Fibroblast of the aortic adventitia (primary cell): ENCODE data around the gene PHB1. TPM values are rescaled to one million over a fixed set of nuclear protein-coding genes. Genes with fewer than 3 reads are reported as not detected.

ENCODE experiments used
- DNase-seq: peaks from one replicate; pipeline ENCODE4 v3.0.0-alpha.2; 2010; ENCODE audit warnings: low read depth
- H3K4me3 ChIP-seq: 2 replicates; pipeline ENCODE4 v1.5.1; 2011; ENCODE audit warnings: low read depth, mild to moderate bottlenecking, control low read depth, low read length, moderate library complexity
- CTCF ChIP-seq: IDR thresholded peaks from 2 replicates; pipeline ENCODE4 v1.5.1; 2011; ENCODE audit warnings: mild to moderate bottlenecking, low read length, control low read depth, inconsistent platforms; ENCODE audit not compliant: insufficient read depth
- total RNA-seq: library from RNA; depleted of rRNA; stranded (reverse); fragments of >200 nt; gene quantifications from 2 replicates; pipeline ENCODE4 v1.2.3, GENCODE V29; 2012; ENCODE audit warnings: low replicate concordance

Gene PHB1
- total RNA-seq, 1 donor, result 103 TPM

- no peak for TF ChIP-seq CTCF
- peak overlapping the region; percentile 100 for H3K4me3 ChIP-seq
- DNase-seq, result no peak
Observed at GRCh38 chr17:49414271-49414621, 436 bp downstream of the PHB1 start.

DNA sequence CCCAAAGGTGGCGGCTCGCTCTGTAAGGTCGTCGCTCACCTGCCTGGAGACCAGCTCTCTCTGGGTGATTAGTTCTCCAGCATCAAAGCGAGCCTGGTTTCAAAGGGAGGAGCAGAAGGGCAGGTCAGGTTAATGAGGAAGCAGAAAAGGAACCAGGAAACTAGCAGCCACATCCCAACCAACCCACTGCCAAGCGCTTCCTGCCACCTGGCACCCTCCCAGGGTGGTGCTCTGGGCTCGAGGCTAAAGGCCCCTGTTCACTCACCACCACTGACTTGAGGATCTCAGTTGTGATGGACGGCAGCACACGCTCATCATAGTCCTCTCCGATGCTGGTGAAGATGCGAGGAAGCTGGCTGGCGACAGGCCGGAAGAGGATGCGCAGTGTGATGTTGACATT lies 5.6 kb downstream of the PHB1 start:
- no peak for TF ChIP-seq CTCF
- H3K4me3 ChIP-seq, result no peak overlapping the region
- DNase-seq, result no peak

DNA sequence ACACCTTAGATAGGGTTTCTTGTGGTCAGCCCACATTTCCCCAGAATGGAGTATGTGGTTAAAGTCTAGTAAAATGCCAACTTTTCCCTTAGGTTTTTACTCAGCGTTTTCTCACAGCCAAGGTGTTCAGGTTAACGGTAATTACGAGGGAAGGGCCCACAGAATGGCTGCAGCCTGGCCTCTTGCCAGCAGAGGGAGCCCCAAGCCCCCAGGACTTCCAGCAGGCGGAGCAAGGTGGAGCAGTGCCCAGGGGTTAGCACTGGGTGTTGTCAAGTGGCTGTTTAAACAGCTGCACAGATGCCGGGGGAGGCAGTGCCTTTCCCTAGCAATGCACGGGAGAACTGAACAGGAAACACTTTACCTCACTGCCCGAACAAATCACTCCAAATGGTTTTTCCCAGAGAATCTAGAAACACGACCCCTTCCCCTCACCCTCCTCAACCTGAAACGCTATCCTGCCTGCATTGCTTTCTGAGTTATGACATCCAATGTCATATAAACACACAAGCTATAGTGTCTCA lies 6.6 kb downstream of the PHB1 start:
- no peak overlapping the region for H3K4me3 ChIP-seq
- DNase-seq, result peak; percentile 56
- TF ChIP-seq CTCF, result peak; percentile 73

DNA sequence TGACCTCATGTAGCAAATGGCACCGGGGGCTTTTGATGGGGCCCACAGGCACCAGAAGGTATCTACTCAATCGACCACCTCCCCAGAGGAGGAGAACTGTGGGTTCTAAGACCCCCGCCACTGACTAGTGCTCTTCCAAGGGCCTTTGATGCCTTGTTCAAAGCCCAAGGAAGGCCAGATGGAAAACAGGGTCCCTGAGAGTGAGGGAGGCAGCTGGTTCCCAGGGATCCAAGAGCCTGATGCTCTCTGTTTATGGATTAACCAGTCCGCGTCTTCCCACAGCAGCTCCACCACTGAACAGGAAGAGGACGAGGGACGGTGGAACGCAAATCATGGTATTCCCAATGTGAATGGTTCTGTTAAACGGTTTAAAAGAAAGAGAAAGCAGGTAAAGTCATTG lies 7.6 kb downstream of the PHB1 start:
- DNase-seq, result no peak
- no peak for TF ChIP-seq CTCF
- no peak overlapping the region for H3K4me3 ChIP-seq

DNA sequence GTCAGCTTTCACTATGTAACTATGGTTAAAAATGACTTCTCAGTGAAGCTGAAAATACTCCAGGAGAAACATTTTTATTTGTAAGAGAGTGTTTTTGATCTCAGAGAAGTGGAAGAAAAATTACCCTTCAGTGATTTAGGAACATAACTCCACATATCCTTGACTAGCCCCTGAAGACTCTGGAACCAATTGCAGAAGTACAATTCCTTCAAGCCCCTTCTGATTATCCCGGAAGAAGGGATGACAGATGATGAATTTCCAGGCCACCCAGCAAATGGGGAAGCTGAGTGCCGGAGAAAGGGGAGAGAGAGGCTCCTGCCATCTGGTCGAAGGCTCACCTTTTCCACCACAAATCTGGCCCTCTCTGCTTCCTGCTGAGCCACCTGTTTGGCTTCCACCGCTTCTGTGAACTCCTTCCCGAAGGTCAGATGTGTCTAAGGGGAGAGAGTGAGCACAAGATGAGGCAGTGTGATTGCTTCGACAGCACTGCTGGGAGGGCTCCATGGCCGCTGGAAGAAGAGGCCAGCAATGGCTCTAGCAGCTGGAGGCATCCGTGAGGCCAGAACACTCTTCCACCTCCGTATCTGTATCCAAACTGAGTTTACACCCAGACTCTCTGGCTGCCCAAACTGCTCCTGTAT lies 8.1 kb downstream of the PHB1 start:
- H3K4me3 ChIP-seq, result no peak overlapping the region
- no peak for DNase-seq
- no peak for TF ChIP-seq CTCF

DNA sequence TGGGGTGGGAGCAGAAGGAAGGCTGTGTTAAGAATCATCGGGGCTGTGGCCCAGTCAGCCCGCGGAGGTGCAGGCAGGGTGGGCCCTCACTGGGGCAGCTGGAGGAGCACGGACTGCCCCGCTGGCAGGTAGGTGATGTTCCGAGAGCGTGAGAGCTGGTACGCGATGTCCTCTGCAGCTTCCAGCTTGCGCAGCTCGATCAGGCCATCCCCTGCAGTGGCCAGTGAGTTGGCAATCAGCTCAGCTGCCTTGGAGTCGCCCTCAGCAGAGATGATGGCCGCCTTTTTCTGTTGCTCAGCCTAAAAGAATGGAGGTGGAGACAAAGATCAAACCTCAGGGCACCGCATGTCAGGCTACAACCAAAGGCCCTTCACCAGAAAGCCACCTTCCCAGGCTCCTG lies 9.8 kb downstream of the PHB1 start:
- TF ChIP-seq CTCF, result no peak
- H3K4me3 ChIP-seq, result no peak overlapping the region
- no peak for DNase-seq

- TF ChIP-seq CTCF, result no peak
- no peak for DNase-seq
- H3K4me3 ChIP-seq, result no peak overlapping the region
Observed at GRCh38 chr17:49404361-49404760, 10.3 kb downstream of the PHB1 start.
